Esophagus (tissue), 2 donors: ENCODE data around the gene PCLO. TPM values are rescaled to one million over a fixed set of nuclear protein-coding genes. Genes with fewer than 3 reads are reported as not detected.
"Not testable (repeated sequence)": the region's sequence is repeated elsewhere in the genome, so short reads cannot be mapped to it uniquely, and the experiment has no call there.

ENCODE experiments used
- H3K27ac ChIP-seq, 2 donors: one replicate each; pipeline ENCODE4 v1.5.1; 2013; ENCODE audit warnings: low read depth in 2 of 2, mild to moderate bottlenecking in 2 of 2, inconsistent platforms in 1 of 2, low read length in 1 of 2, moderate library complexity in 1 of 2
- H3K27me3 ChIP-seq, 2 donors: one replicate each; pipeline ENCODE4 v1.6.1; 2013; ENCODE audit warnings: low read length in 2 of 2, control low read depth in 1 of 2, mild to moderate bottlenecking in 1 of 2; ENCODE audit not compliant: insufficient read depth in 2 of 2, control insufficient read depth in 1 of 2
- H3K36me3 ChIP-seq, 2 donors: one replicate each; pipeline ENCODE4 v1.6.1; 2013; ENCODE audit warnings: low read length in 1 of 2; ENCODE audit not compliant: control insufficient read depth in 2 of 2, insufficient read depth in 2 of 2
- H3K4me1 ChIP-seq, 2 donors: one replicate each; pipeline ENCODE4 v1.6.1; 2013; ENCODE audit warnings: low read length in 1 of 2; ENCODE audit not compliant: control insufficient read depth in 2 of 2, insufficient read depth in 2 of 2
- H3K4me3 ChIP-seq, 2 donors: one replicate each; pipeline ENCODE4 v1.5.1; 2013; ENCODE audit warnings: low read length in 2 of 2, mild to moderate bottlenecking in 2 of 2, low read depth in 1 of 2, moderate library complexity in 1 of 2
- H3K9me3 ChIP-seq, 2 donors: one replicate each; pipeline ENCODE4 v1.6.1; 2013; ENCODE audit warnings: mild to moderate bottlenecking in 2 of 2, low read depth in 1 of 2, low read length in 1 of 2, moderate library complexity in 1 of 2; ENCODE audit not compliant: control insufficient read depth in 2 of 2, insufficient read depth in 1 of 2
- WGBS, 2 donors: extraction: QIAGEN DNeasy Blood & Tissue Kit; methylation state at CpG; one replicate each; pipeline ENCODE4 v1.1.7; 2013; 5-methylcytosine and 5-hydroxymethylcytosine counted together
- polyA plus RNA-seq, 2 donors: library from polyadenylated mRNA; stranded (reverse); fragments of 200-250 nt; gene quantifications; one replicate each; pipeline ENCODE4 v1.2.3, GENCODE V29; 2013
- donor health status: healthy with polysubstance abuse.
- donor health status: Bipolar disorder and iron deficiency.

Gene PCLO
- polyA plus RNA-seq, 2 donors = 1.5 to 1.6 TPM

GRCh38 chr7:82953324-82954027 is 209.2 kb downstream of the PCLO start:
- no peaks in the 10 kb centered on the region for H3K27me3 ChIP-seq
- no peaks in the 10 kb centered on the region for H3K9me3 ChIP-seq
- H3K27ac ChIP-seq = no peak overlapping the region
- no peaks in the 10 kb centered on the region for H3K4me1 ChIP-seq
- no peaks in the 10 kb centered on the region for H3K36me3 ChIP-seq
- WGBS, 2 donors = 86 to 93% methylated on average over 6 of the region's 6 CpGs
- H3K4me3 ChIP-seq = no peak overlapping the region

DNA sequence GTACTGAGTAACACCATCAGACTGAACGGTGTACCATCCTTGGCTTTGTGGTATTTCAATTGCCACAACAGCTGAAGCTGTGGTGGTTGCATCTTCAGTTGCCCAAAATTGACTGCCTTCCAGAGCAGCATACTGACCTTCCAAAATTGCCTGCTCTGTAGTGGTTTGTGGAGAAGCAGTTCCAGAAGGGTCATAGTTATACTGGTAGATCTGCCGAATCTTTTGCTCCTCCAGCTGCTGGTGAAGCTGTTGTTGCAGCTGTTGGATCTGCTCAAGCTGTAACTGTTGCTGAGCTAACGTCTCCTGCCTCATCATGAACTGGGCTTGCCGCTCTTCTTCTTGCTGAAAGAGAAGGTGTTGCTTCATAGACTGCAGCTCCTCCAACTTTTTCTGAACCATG is 212.2 kb downstream of the PCLO start:
- Histone ChIP-seq H3K27me3 (no peaks in the 10 kb centered on the region), H3K36me3 (no peaks in the 10 kb centered on the region), H3K4me3 (no peak overlapping the region), H3K4me1 (no peaks in the 10 kb centered on the region), H3K27ac (no peak overlapping the region), H3K9me3 (no peaks in the 10 kb centered on the region)
- 81 to 94% methylated on average over 4 of the region's 4 CpGs for WGBS, 2 donors

DNA sequence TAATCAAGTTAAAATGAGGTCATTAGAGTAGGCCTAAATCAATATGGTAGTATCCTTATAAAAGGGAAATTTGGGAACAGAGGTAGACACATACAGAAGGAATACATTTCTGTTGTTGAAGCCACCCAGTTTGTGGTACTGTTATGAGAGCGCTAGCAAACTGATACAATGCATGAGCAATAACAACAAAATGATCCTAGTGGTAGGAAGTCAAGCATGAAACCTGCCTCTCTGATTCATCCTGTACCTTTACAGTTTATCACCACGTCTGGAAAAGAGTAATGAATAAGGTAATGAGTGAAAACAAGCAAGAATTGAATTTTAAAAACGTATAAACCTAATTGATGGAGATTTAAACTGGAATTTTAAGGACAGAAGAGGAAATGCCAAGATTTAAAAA is 217.2 kb downstream of the PCLO start:
- Histone ChIP-seq H3K9me3 (no peaks in the 10 kb centered on the region), H3K27me3 (no peaks in the 10 kb centered on the region), H3K4me3 (no peak overlapping the region), H3K4me1 (no peaks in the 10 kb centered on the region), H3K36me3 (no peaks in the 10 kb centered on the region), H3K27ac (no peak overlapping the region)
- 58 to 63% methylated on average over 3 of the region's 3 CpGs for whole genome bisulfite sequencing, 2 donors

- Histone ChIP-seq H3K4me3 (no peak overlapping the region), H3K4me1 (no peaks in the 10 kb centered on the region), H3K27ac (no peak overlapping the region), H3K27me3 (no peaks in the 10 kb centered on the region), H3K9me3 (no peaks in the 10 kb centered on the region), H3K36me3 (no peaks in the 10 kb centered on the region)
- WGBS, 2 donors = 58 to 59% methylated on average over 4 of the region's 4 CpGs
Observed at GRCh38 chr7:82945056-82945455, 217.6 kb downstream of the PCLO start.

GRCh38 chr7:82932516-82932915 is 230.2 kb downstream of the PCLO start:
- Histone ChIP-seq H3K4me3 (no peak overlapping the region), H3K9me3 (no peaks in the 10 kb centered on the region), H3K4me1 (no peaks in the 10 kb centered on the region), H3K27me3 (no peaks in the 10 kb centered on the region), H3K36me3 (no peaks in the 10 kb centered on the region), H3K27ac (no peak overlapping the region)
- WGBS, 2 donors = 82 to 83% methylated on average over 1 of the region's 1 CpG

DNA sequence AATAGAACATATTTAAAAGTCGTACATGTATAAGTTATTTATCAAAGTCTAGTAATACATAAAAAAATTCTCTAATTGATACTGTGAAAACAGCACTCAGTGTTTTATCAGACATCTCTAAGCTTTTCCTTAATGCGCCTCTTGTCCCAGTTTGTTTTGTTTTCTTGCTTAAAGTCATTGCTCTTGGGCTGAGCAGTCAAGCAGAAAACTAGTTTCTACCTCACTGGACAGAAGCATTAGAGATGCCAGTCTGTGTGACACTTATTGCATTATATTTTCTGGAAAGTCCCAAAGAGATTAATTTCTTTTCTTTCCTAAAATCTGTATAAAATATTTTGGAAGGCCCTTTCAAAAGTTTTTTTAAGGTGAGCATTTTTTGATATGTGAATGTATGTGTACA is 236.2 kb downstream of the PCLO start:
- no peak overlapping the region for H3K4me3 ChIP-seq
- no peaks in the 10 kb centered on the region for H3K36me3 ChIP-seq
- no peaks in the 10 kb centered on the region for H3K27me3 ChIP-seq
- WGBS, 2 donors = 76 to 78% methylated on average over 2 of the region's 2 CpGs
- no peak overlapping the region for H3K27ac ChIP-seq
- no peaks in the 10 kb centered on the region for H3K9me3 ChIP-seq
- no peaks in the 10 kb centered on the region for H3K4me1 ChIP-seq

GRCh38 chr7:82925331-82925730 is 237.4 kb downstream of the PCLO start:
- Histone ChIP-seq H3K4me3 (no peak overlapping the region), H3K27ac (no peak overlapping the region), H3K27me3 (no peaks in the 10 kb centered on the region), H3K4me1 (no peaks in the 10 kb centered on the region), H3K36me3 (no peaks in the 10 kb centered on the region), H3K9me3 (no peaks in the 10 kb centered on the region)

GRCh38 chr7:82906502-82906901 is 256.2 kb downstream of the PCLO start:
- H3K9me3 ChIP-seq = no peaks in the 10 kb centered on the region
- no peak overlapping the region for H3K27ac ChIP-seq
- H3K4me1 ChIP-seq = no peaks in the 10 kb centered on the region
- WGBS, 2 donors = 71 to 88% methylated on average over 1 of the region's 1 CpG
- H3K36me3 ChIP-seq = no peaks in the 10 kb centered on the region
- H3K4me3 ChIP-seq = no peak overlapping the region
- no peaks in the 10 kb centered on the region for H3K27me3 ChIP-seq

GRCh38 chr7:82904871-82905270 is 257.8 kb downstream of the PCLO start:
- 82 to 88% methylated on average over 3 of the region's 3 CpGs for WGBS, 2 donors
- Histone ChIP-seq H3K9me3 (no peaks in the 10 kb centered on the region), H3K36me3 (no peaks in the 10 kb centered on the region), H3K4me1 (no peaks in the 10 kb centered on the region), H3K27me3 (no peaks in the 10 kb centered on the region), H3K27ac (no peak overlapping the region), H3K4me3 (no peak overlapping the region)

DNA sequence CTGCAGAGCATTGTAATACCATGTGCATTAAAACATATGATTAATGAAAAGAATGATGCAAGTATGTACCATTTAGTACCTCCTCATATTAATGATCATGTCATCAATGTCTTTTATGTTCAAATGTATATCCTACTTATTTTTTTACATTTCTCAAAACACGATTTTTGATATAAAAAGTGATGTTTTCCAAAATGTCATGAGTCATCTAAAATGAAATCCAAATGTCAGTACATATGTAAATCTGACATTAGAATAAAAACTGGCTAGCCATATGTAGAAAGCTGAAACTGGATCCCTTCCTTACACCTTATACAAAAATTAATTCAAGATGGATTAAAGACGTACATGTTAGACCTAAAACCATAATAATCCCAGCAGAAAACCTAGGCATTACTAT is 261.6 kb downstream of the PCLO start:
- 76 to 80% methylated on average over 2 of the region's 2 CpGs for WGBS, 2 donors

More for the DNA sequence above, 261.6 kb downstream of the PCLO start:
- not testable (repeated sequence) for H3K4me1 ChIP-seq, H3K27me3 ChIP-seq, H3K9me3 ChIP-seq, H3K36me3 ChIP-seq, H3K4me3 ChIP-seq, H3K27ac ChIP-seq
